HepG2 (cell line): ENCODE data around the gene PLXNA3.

Experiments
- CREB1 ChIP-seq, 2 experiments: fragments of 450-650 bp in 1 of 2; IDR thresholded peaks; 2 replicates each; pipeline ENCODE4 v1.6.1; 2016 to 2017; ENCODE audit warnings: control low read depth in 1 of 2, mild to moderate bottlenecking in 1 of 2, missing compliant biosample characterization in 1 of 2, missing genetic modification characterization in 1 of 2
- EP300 ChIP-seq, 3 experiments: sonication (generic) in 1 of 3; formaldehyde crosslinking in 1 of 3; IDR thresholded peaks; 2 replicates each; pipeline versions ENCODE4 v1.5.1 to v1.6.1; 2011 to 2020; ENCODE audit warnings: low read depth in 2 of 3, low read length in 2 of 3, borderline replicate concordance in 1 of 3, improper control_type of control experiment in 1 of 3, mild to moderate bottlenecking in 1 of 3, missing genetic modification reagents in 1 of 3, moderate library complexity in 1 of 3
- JUN ChIP-seq: sonication (generic); formaldehyde crosslinking; IDR thresholded peaks from 2 replicates; pipeline ENCODE4 v1.4.0; 2020; ENCODE audit warnings: mild to moderate bottlenecking, missing genetic modification reagents
- ZNF337 ChIP-seq: sonication (generic); formaldehyde crosslinking; IDR thresholded peaks from 2 replicates; pipeline ENCODE4 v1.5.1; 2020; ENCODE audit warnings: missing genetic modification reagents, low read depth, mild to moderate bottlenecking, borderline replicate concordance
- ZNF382 ChIP-seq: sonication (generic); formaldehyde crosslinking; IDR thresholded peaks from 2 replicates; pipeline ENCODE4 v1.5.0; 2020; ENCODE audit warnings: missing genetic modification reagents, mild to moderate bottlenecking, borderline replicate concordance

DNA sequence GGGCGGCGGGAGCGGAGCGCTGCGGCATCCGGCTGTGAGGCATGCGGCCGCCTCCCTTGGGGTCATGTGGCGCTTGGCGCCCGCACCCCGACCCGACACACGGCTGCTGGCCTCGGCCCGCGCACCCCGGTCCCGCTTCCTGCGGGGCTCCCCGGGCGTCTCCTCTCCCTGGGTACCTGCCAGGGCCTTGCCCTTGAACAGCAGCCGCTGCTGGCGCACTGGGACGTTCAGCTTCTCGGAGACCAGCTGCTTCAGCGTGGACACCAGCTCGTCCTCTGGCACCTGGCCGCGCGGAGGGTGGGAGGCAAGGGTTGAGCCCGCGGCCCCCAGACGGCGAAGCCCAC, 27.9 kb downstream of the PLXNA3 start:
- TF ChIP-seq ZNF337 (CRISPR knock-in tag) (no peak), EP300 (IDR thresholded peaks at IDR 0.05; ENCODE audit: low read depth in 2 of 2, low read length in 2 of 2) (no peak), EP300 (CRISPR knock-in tag; IDR thresholded peaks at IDR 0.05; ENCODE audit: borderline replicate concordance) (no peak), JUN (CRISPR knock-in tag) (no peak), ZNF382 (CRISPR knock-in tag) (no peak), CREB1 (IDR thresholded peaks at IDR 0.05) (no peak), CREB1 (CRISPR knock-in tag; IDR thresholded peaks at IDR 0.05) (no peak)
